Fibroblast of lung (primary cell): Measurements from ENCODE around the gene SLC20A1. TPM values are rescaled to one million over a fixed set of nuclear protein-coding genes. Genes with fewer than 3 reads are reported as not detected.

Experiments used
- DNase-seq, 2 donors: peaks; one replicate each; pipeline versions ENCODE4 v3.0.0 to v3.0.0-alpha.2; 2010; ENCODE audit warnings: low read depth in 2 of 2
- H2AFZ ChIP-seq: 2 replicates; pipeline ENCODE4 v1.5.1; 2012; ENCODE audit warnings: low read length, control low read depth, inconsistent platforms
- H3K27ac ChIP-seq: 2 replicates; pipeline ENCODE4 v1.5.1; 2011; ENCODE audit warnings: low read length, control low read depth; ENCODE audit not compliant: insufficient read depth
- H3K27me3 ChIP-seq: 2 replicates; pipeline ENCODE4 v1.5.1; 2011; ENCODE audit warnings: mild to moderate bottlenecking, low read length; ENCODE audit not compliant: control insufficient read depth, insufficient read depth
- H3K36me3 ChIP-seq: 2 replicates; pipeline ENCODE4 v1.5.1; 2011; ENCODE audit warnings: low read length; ENCODE audit not compliant: control insufficient read depth, insufficient read depth
- H3K4me1 ChIP-seq: 2 replicates; pipeline ENCODE4 v1.5.1; 2011; ENCODE audit warnings: low read length; ENCODE audit not compliant: control insufficient read depth, insufficient read depth; ENCODE audit errors: extremely low read depth
- H3K4me2 ChIP-seq: 2 replicates; pipeline ENCODE4 v1.5.1; 2011; ENCODE audit warnings: low read length, control low read depth; ENCODE audit not compliant: insufficient read depth; ENCODE audit errors: extremely low read depth
- H3K4me3 ChIP-seq, 4 experiments: fragments of 200-600 bp in 1 of 4; sonication (generic) in 1 of 4; replicated peaks in 1 of 4; 2 replicates each; pipeline ENCODE4 v1.5.1; 2011 to 2016; ENCODE audit warnings: low read length in 4 of 4, low read depth in 3 of 4, mild to moderate bottlenecking in 3 of 4, control low read depth in 2 of 4, inconsistent platforms in 1 of 4, mixed read lengths in 1 of 4; ENCODE audit not compliant: insufficient read depth in 1 of 4; ENCODE audit errors: control extremely low read depth in 1 of 4
- H3K79me2 ChIP-seq: 2 replicates; pipeline ENCODE4 v1.5.1; 2012; ENCODE audit warnings: mild to moderate bottlenecking, low read length, inconsistent platforms; ENCODE audit not compliant: control insufficient read depth, insufficient read depth
- H3K9ac ChIP-seq: 2 replicates; pipeline ENCODE4 v1.5.1; 2011; ENCODE audit warnings: mild to moderate bottlenecking, low read length, control low read depth; ENCODE audit not compliant: insufficient read depth
- H3K9me3 ChIP-seq: 2 replicates; pipeline ENCODE4 v1.5.1; 2012; ENCODE audit warnings: low read depth, low read length; ENCODE audit not compliant: control insufficient read depth, insufficient read depth
- H4K20me1 ChIP-seq: 2 replicates; pipeline ENCODE4 v1.5.1; 2011; ENCODE audit warnings: low read length; ENCODE audit not compliant: control insufficient read depth, insufficient read depth; ENCODE audit errors: extremely low read depth
- EZH2 ChIP-seq: IDR thresholded peaks from 2 replicates; pipeline ENCODE4 v1.5.1; 2012; ENCODE audit warnings: low read length, control low read depth, mild to moderate bottlenecking; ENCODE audit errors: missing control alignments
- polyA plus RNA-seq, 2 donors: library from polyadenylated mRNA; depleted of rRNA in 1 of 2; stranded (reverse) in 1 of 2; unstranded in 1 of 2; fragments of >200 nt; gene quantifications; 2 replicates each; pipeline ENCODE4 v1.2.1, GENCODE V29; 2011 to 2012; ENCODE audit warnings: missing spikeins in 1 of 2
- total RNA-seq: library from RNA; depleted of rRNA; stranded (reverse); fragments of >200 nt; gene quantifications from 2 replicates; pipeline ENCODE4 v1.2.1, GENCODE V29; 2014
- TF ChIP-seq, protein P1 (sequence below), 2 donors: IDR thresholded peaks in 1 of 2; conservative IDR thresholded peaks in 1 of 2; 1 replicate in 1 of 2; 2 replicates in 1 of 2; pipeline ENCODE4 v1.5.1; 2011 to 2012; ENCODE audit warnings: low read length in 2 of 2, control low read depth in 1 of 2, inconsistent platforms in 1 of 2, low read depth in 1 of 2, mild to moderate bottlenecking in 1 of 2

SLC20A1 gene
- total and polyA plus RNA-seq, 2 donors (not counting 1 experiment from before 2014, with no cell fraction given): 61.3 to 77.3 TPM

DNA sequence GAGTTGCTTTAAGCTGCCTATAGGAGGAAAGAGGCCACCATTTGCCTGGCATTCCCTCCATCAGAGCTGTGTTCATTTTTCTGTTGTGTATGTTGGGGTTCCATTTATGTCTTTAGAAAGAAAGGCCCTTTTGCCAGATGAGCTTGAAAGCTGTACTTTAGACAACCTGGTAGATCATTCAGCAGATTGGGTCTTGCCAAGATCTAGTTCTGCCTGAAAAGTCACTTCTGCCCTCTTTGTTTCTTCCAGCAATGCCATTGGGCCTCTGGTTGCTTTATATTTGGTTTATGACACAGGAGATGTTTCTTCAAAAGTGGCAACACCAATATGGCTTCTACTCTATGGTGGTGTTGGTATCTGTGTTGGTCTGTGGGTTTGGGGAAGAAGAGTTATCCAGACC is 14.4 kb downstream of the SLC20A1 start:
- H3K4me2 ChIP-seq: no peak overlapping the region
- no peaks in the 10 kb centered on the region for H4K20me1 ChIP-seq
- no peak overlapping the region for H2AFZ ChIP-seq
- TF ChIP-seq EZH2: no peak
- TF ChIP-seq, protein P1, sequence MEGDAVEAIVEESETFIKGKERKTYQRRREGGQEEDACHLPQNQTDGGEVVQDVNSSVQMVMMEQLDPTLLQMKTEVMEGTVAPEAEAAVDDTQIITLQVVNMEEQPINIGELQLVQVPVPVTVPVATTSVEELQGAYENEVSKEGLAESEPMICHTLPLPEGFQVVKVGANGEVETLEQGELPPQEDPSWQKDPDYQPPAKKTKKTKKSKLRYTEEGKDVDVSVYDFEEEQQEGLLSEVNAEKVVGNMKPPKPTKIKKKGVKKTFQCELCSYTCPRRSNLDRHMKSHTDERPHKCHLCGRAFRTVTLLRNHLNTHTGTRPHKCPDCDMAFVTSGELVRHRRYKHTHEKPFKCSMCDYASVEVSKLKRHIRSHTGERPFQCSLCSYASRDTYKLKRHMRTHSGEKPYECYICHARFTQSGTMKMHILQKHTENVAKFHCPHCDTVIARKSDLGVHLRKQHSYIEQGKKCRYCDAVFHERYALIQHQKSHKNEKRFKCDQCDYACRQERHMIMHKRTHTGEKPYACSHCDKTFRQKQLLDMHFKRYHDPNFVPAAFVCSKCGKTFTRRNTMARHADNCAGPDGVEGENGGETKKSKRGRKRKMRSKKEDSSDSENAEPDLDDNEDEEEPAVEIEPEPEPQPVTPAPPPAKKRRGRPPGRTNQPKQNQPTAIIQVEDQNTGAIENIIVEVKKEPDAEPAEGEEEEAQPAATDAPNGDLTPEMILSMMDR (conservative IDR thresholded peaks at IDR 0.05 in 1 of 2, IDR thresholded peaks at IDR 0.05 in 1 of 2; ENCODE audit: low read depth in 1 of 2, low read length in 2 of 2): no peak
- no peak overlapping the region for H3K4me3 ChIP-seq
- no peak overlapping the region for H3K9ac ChIP-seq
- no peaks in the 10 kb centered on the region for H3K9me3 ChIP-seq
- H3K4me1 ChIP-seq: no peaks in the 10 kb centered on the region
- no peak for DNase-seq
- no peak overlapping the region for H3K27ac ChIP-seq
- no peaks in the 10 kb centered on the region for H3K27me3 ChIP-seq
- H3K36me3 ChIP-seq: peaks cover 23% of the 10 kb centered on the region
- H3K79me2 ChIP-seq: peaks cover 21% of the 10 kb centered on the region

DNA sequence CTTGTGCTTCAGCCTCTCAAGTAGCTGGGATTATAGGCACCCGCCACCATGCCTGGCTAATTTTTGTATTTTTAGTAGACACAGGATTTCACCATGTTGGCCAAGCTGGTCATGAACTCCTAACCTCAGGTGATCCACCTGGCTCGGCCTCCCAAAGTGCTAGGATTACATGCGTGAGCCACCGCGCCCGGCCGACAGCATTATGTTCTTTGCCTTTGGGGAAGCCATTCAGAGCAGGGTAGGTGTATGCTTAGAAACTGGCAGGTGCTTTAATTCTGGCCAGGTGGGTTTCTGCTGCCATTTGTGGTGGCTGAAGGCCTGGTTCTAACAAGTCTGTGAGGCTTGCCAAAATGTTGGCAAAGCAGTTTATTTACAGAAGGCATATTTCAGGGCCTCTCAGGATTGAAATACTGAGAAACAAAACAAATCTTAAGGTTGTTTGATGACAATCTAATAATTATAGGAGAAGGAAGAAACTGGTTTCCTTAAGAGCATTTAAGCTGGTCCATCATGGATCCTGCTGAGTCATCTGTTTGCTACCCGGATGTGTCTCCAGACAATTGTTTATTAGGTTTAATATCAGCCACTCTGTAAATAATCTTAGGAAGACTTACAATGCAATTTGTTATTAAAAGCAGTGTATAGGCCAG is 16.0 kb downstream of the SLC20A1 start:
- Histone ChIP-seq H3K4me3 (no peak overlapping the region), H3K9ac (no peak overlapping the region), H3K79me2 (peaks cover 16% of the 10 kb centered on the region), H4K20me1 (no peaks in the 10 kb centered on the region), H2AFZ (no peak overlapping the region), H3K27ac (no peak overlapping the region), H3K36me3 (peaks cover 25% of the 10 kb centered on the region), H3K9me3 (no peaks in the 10 kb centered on the region), H3K4me2 (no peak overlapping the region), H3K4me1 (no peaks in the 10 kb centered on the region), H3K27me3 (no peaks in the 10 kb centered on the region)
- no peak for TF ChIP-seq EZH2
- TF ChIP-seq, protein P1 (conservative IDR thresholded peaks at IDR 0.05 in 1 of 2, IDR thresholded peaks at IDR 0.05 in 1 of 2; ENCODE audit: low read depth in 1 of 2, low read length in 2 of 2): no peak
- DNase-seq: no peak

DNA sequence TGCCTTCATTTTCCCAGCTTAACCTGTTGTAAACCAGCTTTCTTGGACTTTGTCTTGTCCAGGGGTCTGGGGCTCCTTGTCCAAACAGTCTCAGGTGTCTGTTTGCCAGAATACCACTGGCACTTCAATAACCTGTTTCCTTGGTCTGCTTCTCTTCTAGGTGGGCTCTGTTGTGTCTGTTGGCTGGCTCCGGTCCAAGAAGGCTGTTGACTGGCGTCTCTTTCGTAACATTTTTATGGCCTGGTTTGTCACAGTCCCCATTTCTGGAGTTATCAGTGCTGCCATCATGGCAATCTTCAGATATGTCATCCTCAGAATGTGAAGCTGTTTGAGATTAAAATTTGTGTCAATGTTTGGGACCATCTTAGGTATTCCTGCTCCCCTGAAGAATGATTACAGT is 17.0 kb downstream of the SLC20A1 start:
- Histone ChIP-seq H3K79me2 (peaks cover 16% of the 10 kb centered on the region), H4K20me1 (no peaks in the 10 kb centered on the region), H3K27ac (no peak overlapping the region), H3K4me1 (no peaks in the 10 kb centered on the region), H3K9me3 (no peaks in the 10 kb centered on the region), H2AFZ (no peak overlapping the region), H3K4me2 (no peak overlapping the region), H3K27me3 (no peaks in the 10 kb centered on the region), H3K36me3 (peaks cover 25% of the 10 kb centered on the region), H3K9ac (no peak overlapping the region), H3K4me3 (no peak overlapping the region)
- DNase-seq: no peak
- TF ChIP-seq EZH2: no peak
- TF ChIP-seq, protein P1 (conservative IDR thresholded peaks at IDR 0.05 in 1 of 2, IDR thresholded peaks at IDR 0.05 in 1 of 2; ENCODE audit: low read depth in 1 of 2, low read length in 2 of 2): no peak
